ENCODE data around the gene GPR4.
A peak's percentile ranks its signal among the peaks of the same experiment; 100 is the strongest.

The GPR4 gene

GRCh38 chr19:45595814-45596213 is 6.2 kb downstream of the GPR4 start:
- Mint-ChIP-seq H3K9me3 (peaks cover 4% of the 10 kb centered on the region), H3K4me3 (no peak overlapping the region), H3K27me3 (ENCODE audit: low read depth, poor library complexity) (peaks cover 96% of the 10 kb centered on the region), H3K4me1 (peaks cover 33% of the 10 kb centered on the region), H3K27ac (no peak overlapping the region), H3K36me3 (ENCODE audit: low read depth) (no peaks in the 10 kb centered on the region)
- TF ChIP-seq, protein P1, sequence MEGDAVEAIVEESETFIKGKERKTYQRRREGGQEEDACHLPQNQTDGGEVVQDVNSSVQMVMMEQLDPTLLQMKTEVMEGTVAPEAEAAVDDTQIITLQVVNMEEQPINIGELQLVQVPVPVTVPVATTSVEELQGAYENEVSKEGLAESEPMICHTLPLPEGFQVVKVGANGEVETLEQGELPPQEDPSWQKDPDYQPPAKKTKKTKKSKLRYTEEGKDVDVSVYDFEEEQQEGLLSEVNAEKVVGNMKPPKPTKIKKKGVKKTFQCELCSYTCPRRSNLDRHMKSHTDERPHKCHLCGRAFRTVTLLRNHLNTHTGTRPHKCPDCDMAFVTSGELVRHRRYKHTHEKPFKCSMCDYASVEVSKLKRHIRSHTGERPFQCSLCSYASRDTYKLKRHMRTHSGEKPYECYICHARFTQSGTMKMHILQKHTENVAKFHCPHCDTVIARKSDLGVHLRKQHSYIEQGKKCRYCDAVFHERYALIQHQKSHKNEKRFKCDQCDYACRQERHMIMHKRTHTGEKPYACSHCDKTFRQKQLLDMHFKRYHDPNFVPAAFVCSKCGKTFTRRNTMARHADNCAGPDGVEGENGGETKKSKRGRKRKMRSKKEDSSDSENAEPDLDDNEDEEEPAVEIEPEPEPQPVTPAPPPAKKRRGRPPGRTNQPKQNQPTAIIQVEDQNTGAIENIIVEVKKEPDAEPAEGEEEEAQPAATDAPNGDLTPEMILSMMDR (IDR thresholded peaks at IDR 0.05), result no peak
- DNase-seq, result no peak

- Mint-ChIP-seq H3K4me3 (no peak overlapping the region), H3K9me3 (peaks cover 4% of the 10 kb centered on the region), H3K36me3 (ENCODE audit: low read depth) (no peaks in the 10 kb centered on the region), H3K27me3 (ENCODE audit: low read depth, poor library complexity) (peaks cover 96% of the 10 kb centered on the region), H3K4me1 (peaks cover 21% of the 10 kb centered on the region), H3K27ac (no peak overlapping the region)
- DNase-seq, result no peak
- TF ChIP-seq, protein P1 (IDR thresholded peaks at IDR 0.05), result no peak
These were observed 8.5 kb downstream of the GPR4 start for GRCh38 chr19:45593520-45593919.

GRCh38 chr19:45592366-45592765 is 9.6 kb downstream of the GPR4 start:
- H3K9me3 Mint-ChIP-seq, result peaks cover 4% of the 10 kb centered on the region
- H3K27me3 Mint-ChIP-seq (ENCODE audit: low read depth, poor library complexity), result peaks cover 89% of the 10 kb centered on the region
- H3K36me3 Mint-ChIP-seq (ENCODE audit: low read depth), result no peaks in the 10 kb centered on the region
- peaks cover 21% of the 10 kb centered on the region for H3K4me1 Mint-ChIP-seq
- no peak overlapping the region for H3K27ac Mint-ChIP-seq
- DNase-seq, result no peak
- TF ChIP-seq, protein P1 (IDR thresholded peaks at IDR 0.05), result no peak
- H3K4me3 Mint-ChIP-seq, result no peak overlapping the region

DNA sequence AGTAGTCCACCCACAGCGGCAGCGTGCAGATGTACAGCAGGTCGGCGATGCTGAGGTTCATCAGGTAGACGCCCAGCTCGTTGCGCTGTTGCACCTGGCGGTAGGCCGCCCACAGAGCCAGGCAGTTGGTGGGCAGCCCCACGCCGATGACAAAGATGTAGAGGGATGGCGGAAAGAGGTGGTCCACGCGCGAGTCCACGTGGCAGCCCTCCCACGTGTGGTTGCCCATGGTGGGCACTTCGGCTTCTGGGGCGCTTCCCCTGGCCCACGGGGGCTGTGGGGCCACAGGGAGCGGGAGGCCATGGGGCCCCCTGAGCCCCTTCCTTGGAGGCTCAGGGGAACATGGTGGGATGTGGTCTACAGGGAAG is 10.4 kb downstream of the GPR4 start:
- no peaks in the 10 kb centered on the region for H3K36me3 Mint-ChIP-seq (ENCODE audit: low read depth)
- H3K4me1 Mint-ChIP-seq, result peaks cover 19% of the 10 kb centered on the region
- no peak for DNase-seq
- TF ChIP-seq, protein P1 (IDR thresholded peaks at IDR 0.05), result no peak
- H3K9me3 Mint-ChIP-seq, result peaks cover 4% of the 10 kb centered on the region
- no peak overlapping the region for H3K4me3 Mint-ChIP-seq
- no peak overlapping the region for H3K27ac Mint-ChIP-seq
- peaks cover 82% of the 10 kb centered on the region for H3K27me3 Mint-ChIP-seq (ENCODE audit: low read depth, poor library complexity)

- H3K4me1 Mint-ChIP-seq, result peaks cover 19% of the 10 kb centered on the region
- H3K9me3 Mint-ChIP-seq, result peaks cover 4% of the 10 kb centered on the region
- TF ChIP-seq, protein P1 (IDR thresholded peaks at IDR 0.05), result peak; percentile 33
- no peaks in the 10 kb centered on the region for H3K36me3 Mint-ChIP-seq (ENCODE audit: low read depth)
- H3K27ac Mint-ChIP-seq, result no peak overlapping the region
- no peak overlapping the region for H3K4me3 Mint-ChIP-seq
- H3K27me3 Mint-ChIP-seq (ENCODE audit: low read depth, poor library complexity), result peaks cover 77% of the 10 kb centered on the region
- peak; percentile 67 for DNase-seq
These were observed 10.9 kb downstream of the GPR4 start for GRCh38 chr19:45591004-45591637.

GRCh38 chr19:45590300-45591003 is 11.6 kb downstream of the GPR4 start:
- H3K27me3 Mint-ChIP-seq (ENCODE audit: low read depth, poor library complexity), result peaks cover 72% of the 10 kb centered on the region
- peaks cover 21% of the 10 kb centered on the region for H3K4me1 Mint-ChIP-seq
- H3K4me3 Mint-ChIP-seq, result no peak overlapping the region
- H3K27ac Mint-ChIP-seq, result no peak overlapping the region
- peaks cover 4% of the 10 kb centered on the region for H3K9me3 Mint-ChIP-seq
- TF ChIP-seq, protein P1 (IDR thresholded peaks at IDR 0.05), result no peak
- H3K36me3 Mint-ChIP-seq (ENCODE audit: low read depth), result no peaks in the 10 kb centered on the region
- DNase-seq, result no peak

Measured in nephron progenitor cell (in vitro differentiated cells).